GM18498 (cell line): ENCODE data around the gene SH3RF3.

Source experiments
- ATAC-seq: cut with Tn5 transposase; IDR thresholded peaks from one replicate; pipeline ENCODE4 v1.9.1; 2021; ENCODE audit warnings: mild to moderate bottlenecking, moderate library complexity; ENCODE audit not compliant: unreplicated experiment

The SH3RF3 gene

GRCh38 chr2:109258376-109258775, 129.4 kb downstream of the SH3RF3 start:
- no peak for ATAC-seq

- no peak for ATAC-seq
Measured at GRCh38 chr2:109258905-109259540, 130.0 kb downstream of the SH3RF3 start.

- ATAC-seq, result no peak
Measured at GRCh38 chr2:109259671-109260070, 130.7 kb downstream of the SH3RF3 start.

GRCh38 chr2:109260116-109260855, 131.3 kb downstream of the SH3RF3 start:
- no peak for ATAC-seq

GRCh38 chr2:109260886-109261700, 132.1 kb downstream of the SH3RF3 start:
- ATAC-seq, result no peak

- no peak for ATAC-seq
Measured at GRCh38 chr2:109261906-109262631, 133.1 kb downstream of the SH3RF3 start.

GRCh38 chr2:109264595-109265328, 135.8 kb downstream of the SH3RF3 start:
- no peak for ATAC-seq

- no peak for ATAC-seq
Measured at GRCh38 chr2:109265369-109265768, 136.4 kb downstream of the SH3RF3 start.

- ATAC-seq, result no peak
Measured at GRCh38 chr2:109265953-109266352, 136.9 kb downstream of the SH3RF3 start.

GRCh38 chr2:109266496-109266895, 137.5 kb downstream of the SH3RF3 start:
- ATAC-seq, result no peak

- ATAC-seq, result no peak
Measured at GRCh38 chr2:109266998-109267854, 138.2 kb downstream of the SH3RF3 start.

- ATAC-seq, result no peak
Measured at GRCh38 chr2:109268916-109269315, 139.9 kb downstream of the SH3RF3 start.

GRCh38 chr2:109269706-109270504, 140.9 kb downstream of the SH3RF3 start:
- no peak for ATAC-seq

GRCh38 chr2:109270505-109271312, 141.7 kb downstream of the SH3RF3 start:
- ATAC-seq, result no peak

GRCh38 chr2:109271920-109272319, 142.9 kb downstream of the SH3RF3 start:
- no peak for ATAC-seq

- no peak for ATAC-seq
Measured at GRCh38 chr2:109272461-109272860, 143.5 kb downstream of the SH3RF3 start.

- ATAC-seq, result no peak
Measured at GRCh38 chr2:109275120-109276012, 146.4 kb downstream of the SH3RF3 start.
